ENCODE measurements around the gene RTN4. TPM values are rescaled to one million over a fixed set of nuclear protein-coding genes. Genes with fewer than 3 reads are reported as not detected.

Gene RTN4
- polyA plus RNA-seq, 1 donor (not counting 4 experiments of a cell fraction or from before 2014, with no cell fraction given), result 406 TPM

DNA sequence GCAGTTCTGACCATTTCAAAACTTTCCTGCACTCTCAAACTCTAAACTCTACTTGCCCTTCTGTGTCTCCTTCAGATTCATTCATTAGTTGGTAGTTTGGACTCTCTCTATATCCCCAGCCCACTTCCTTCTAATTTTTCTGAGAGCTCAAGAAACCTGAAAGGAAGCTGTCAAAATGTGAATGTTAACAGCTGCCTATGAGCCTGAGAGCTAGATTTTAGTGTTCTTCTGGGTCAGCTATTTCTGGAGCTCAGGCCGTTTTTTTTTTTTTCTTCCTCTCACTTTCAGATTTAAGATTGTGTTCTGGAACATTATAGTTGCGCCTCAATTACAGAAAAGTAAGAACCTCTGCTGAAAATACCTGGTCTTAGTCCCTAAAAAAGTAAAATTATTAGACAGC, 73.1 kb downstream of the RTN4 start:
- Histone ChIP-seq H3K79me2 (ENCODE audit: control insufficient read depth, insufficient read depth, low read length) (peaks cover 89% of the 10 kb centered on the region), H3K9me3 (ENCODE audit: control insufficient read depth, low read depth, low read length) (no peaks in the 10 kb centered on the region), H3K36me3 (ENCODE audit: control insufficient read depth in 2 of 2, extremely low read depth in 1 of 2, insufficient read depth in 2 of 2, low read length in 2 of 2) (peaks cover 13 to 16% of the 10 kb centered on the region in 2 experiments), H2AFZ (ENCODE audit: control insufficient read depth, low read length) (no peak overlapping the region), H3K4me3 (ENCODE audit: control insufficient read depth in 2 of 3, extremely low read depth in 1 of 3, insufficient read depth in 2 of 3, low read depth in 1 of 3, low read length in 3 of 3) (no peak overlapping the region), H3K27ac (ENCODE audit: control insufficient read depth, insufficient read depth, low read length) (no peak overlapping the region), H3K27me3 (ENCODE audit: control insufficient read depth, extremely low read depth, insufficient read depth, low read length) (no peaks in the 10 kb centered on the region), H4K20me1 (ENCODE audit: control insufficient read depth, extremely low read depth, insufficient read depth, low read length) (peaks cover 26% of the 10 kb centered on the region), H3K4me2 (ENCODE audit: control insufficient read depth, extremely low read depth, insufficient read depth, low read depth, low read length) (no peak overlapping the region), H3K4me1 (ENCODE audit: control insufficient read depth, extremely low read depth, insufficient read depth, low read length) (peaks cover 19% of the 10 kb centered on the region), H3K9ac (ENCODE audit: control insufficient read depth, extremely low read depth, insufficient read depth, low read length) (no peak overlapping the region), H3K9me1 (ENCODE audit: control insufficient read depth, extremely low read depth, insufficient read depth, low read length) (peaks cover 5% of the 10 kb centered on the region)
- no peak for DNase-seq (ENCODE audit: low read depth, low spot score)
- no peak for FAIRE-seq
- dilution Hi-C loops (cut with MboI; ENCODE audit: extremely low pct_ligation_motif_present, low sequenced_read_pairs), result no loop called here
- no peak for TF ChIP-seq CTCF (optimal IDR thresholded peaks at IDR 0.05 in 1 of 3, IDR thresholded peaks at IDR 0.05 in 1 of 3, conservative IDR thresholded peaks at IDR 0.05 in 1 of 3; ENCODE audit: extremely low read depth in 1 of 3, insufficient read depth in 2 of 3, low read length in 3 of 3)
- no peak for TF ChIP-seq EZH2 (IDR thresholded peaks at IDR 0.05; ENCODE audit: low read length)

DNA sequence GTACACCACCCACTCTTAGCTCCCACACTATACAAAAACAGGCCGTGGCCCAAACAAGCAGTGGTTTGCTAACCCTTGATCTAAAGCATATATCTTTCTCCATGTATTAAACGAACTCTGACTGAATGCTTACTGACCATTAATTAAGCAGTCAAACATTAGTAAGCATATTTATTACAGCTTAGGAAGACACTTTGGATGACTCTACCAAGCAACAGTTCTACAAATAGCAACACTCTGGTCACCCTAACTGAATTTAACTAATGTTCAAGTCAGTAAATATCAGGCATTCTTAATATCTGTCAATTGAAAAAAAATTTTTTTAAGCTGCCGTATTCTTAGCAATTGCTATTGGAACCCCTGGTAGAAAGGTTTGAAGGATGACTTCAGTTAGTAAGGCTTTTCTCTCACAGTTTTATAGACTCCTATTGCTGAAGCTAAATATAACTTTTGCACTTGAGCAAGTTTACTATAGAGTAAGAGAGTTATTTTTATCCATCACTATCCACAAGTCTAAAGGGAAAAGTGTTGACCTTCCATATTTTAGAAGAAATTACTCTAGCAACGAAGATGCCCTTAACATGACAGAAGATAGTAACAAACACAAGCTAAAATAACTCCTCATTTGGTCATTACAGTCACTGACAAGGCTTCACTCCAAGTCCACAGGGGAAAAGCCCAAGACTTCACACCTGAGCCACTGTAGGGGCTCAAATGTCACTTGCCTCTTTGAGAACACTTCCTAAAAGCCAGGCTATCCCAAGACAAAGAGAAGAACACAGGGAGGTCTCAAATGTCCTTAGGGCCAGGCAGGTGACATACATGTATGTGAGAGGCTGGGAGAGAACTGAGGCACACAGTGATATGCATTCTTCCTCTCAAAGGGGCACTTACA, 74.4 kb downstream of the RTN4 start:
- Histone ChIP-seq H3K4me2 (ENCODE audit: control insufficient read depth, extremely low read depth, insufficient read depth, low read depth, low read length) (no peak overlapping the region), H3K27me3 (ENCODE audit: control insufficient read depth, extremely low read depth, insufficient read depth, low read length) (no peaks in the 10 kb centered on the region), H3K27ac (ENCODE audit: control insufficient read depth, insufficient read depth, low read length) (no peak overlapping the region), H2AFZ (ENCODE audit: control insufficient read depth, low read length) (no peak overlapping the region), H4K20me1 (ENCODE audit: control insufficient read depth, extremely low read depth, insufficient read depth, low read length) (peaks cover 23% of the 10 kb centered on the region), H3K9ac (ENCODE audit: control insufficient read depth, extremely low read depth, insufficient read depth, low read length) (no peak overlapping the region), H3K9me1 (ENCODE audit: control insufficient read depth, extremely low read depth, insufficient read depth, low read length) (peaks cover 5% of the 10 kb centered on the region), H3K9me3 (ENCODE audit: control insufficient read depth, low read depth, low read length) (no peaks in the 10 kb centered on the region), H3K36me3 (ENCODE audit: control insufficient read depth in 2 of 2, extremely low read depth in 1 of 2, insufficient read depth in 2 of 2, low read length in 2 of 2) (peaks cover 14 to 21% of the 10 kb centered on the region in 2 experiments), H3K79me2 (ENCODE audit: control insufficient read depth, insufficient read depth, low read length) (peaks cover 77% of the 10 kb centered on the region), H3K4me3 (ENCODE audit: control insufficient read depth in 2 of 3, extremely low read depth in 1 of 3, insufficient read depth in 2 of 3, low read depth in 1 of 3, low read length in 3 of 3) (no peak overlapping the region), H3K4me1 (ENCODE audit: control insufficient read depth, extremely low read depth, insufficient read depth, low read length) (peaks cover 18% of the 10 kb centered on the region)
- FAIRE-seq, result no peak
- dilution Hi-C loops (cut with MboI; ENCODE audit: extremely low pct_ligation_motif_present, low sequenced_read_pairs), result no loop called here
- no peak for DNase-seq (ENCODE audit: low read depth, low spot score)
- TF ChIP-seq CTCF (optimal IDR thresholded peaks at IDR 0.05 in 1 of 3, IDR thresholded peaks at IDR 0.05 in 1 of 3, conservative IDR thresholded peaks at IDR 0.05 in 1 of 3; ENCODE audit: extremely low read depth in 1 of 3, insufficient read depth in 2 of 3, low read length in 3 of 3) (no peak), EZH2 (IDR thresholded peaks at IDR 0.05; ENCODE audit: low read length) (no peak)
